Vagina (tissue), 2 donors: ENCODE data around the gene FAM135A. TPM values are rescaled to one million over a fixed set of nuclear protein-coding genes. Genes with fewer than 3 reads are reported as not detected.
A peak's percentile ranks its signal among the peaks of the same experiment; 100 is the strongest.

Experiments used
- DNase-seq, 2 donors: peaks; one replicate each; pipeline ENCODE4 v3.0.0-alpha.2; 2017; ENCODE audit errors: extremely low spot score in 2 of 2
- H3K27ac ChIP-seq: fragments of 200-600 bp; sonication (generic); one replicate; pipeline ENCODE4 v1.5.1; 2019
- H3K27me3 ChIP-seq: fragments of 200-600 bp; sonication (generic); one replicate; pipeline ENCODE4 v1.5.1; 2019
- H3K36me3 ChIP-seq, 2 donors: fragments of 200-600 bp; sonication (generic); one replicate each; pipeline ENCODE4 v1.5.1; 2017 to 2019
- H3K4me1 ChIP-seq: fragments of 200-600 bp; sonication (generic); one replicate; pipeline ENCODE4 v1.5.1; 2019
- H3K4me3 ChIP-seq, 2 donors: fragments of 200-600 bp; sonication (generic); 1 replicate in 1 of 2; 2 replicates in 1 of 2; pipeline ENCODE4 v1.5.1; 2016 to 2019
- H3K9me3 ChIP-seq: fragments of 200-600 bp; sonication (generic); one replicate; pipeline ENCODE4 v1.5.1; 2019
- POLR2A ChIP-seq, 2 donors: fragments of 450-650 bp; IDR thresholded peaks; one replicate each; pipeline ENCODE4 v1.6.1; 2017; ENCODE audit warnings: antibody characterized with exemption in 2 of 2, mild to moderate bottlenecking in 2 of 2, moderate library complexity in 2 of 2
- POLR2AphosphoS5 ChIP-seq, 2 donors: sonication (generic); formaldehyde crosslinking; IDR thresholded peaks; one replicate each; pipeline ENCODE4 v1.9.0; 2017; ENCODE audit warnings: antibody characterized with exemption in 2 of 2, mild to moderate bottlenecking in 2 of 2, low read depth in 1 of 2; ENCODE audit not compliant: insufficient read depth in 1 of 2
- intact Hi-C: fragments of 100-400 bp; cut with DNase I; formaldehyde crosslinking; loops from one replicate; pipeline ENCODE4 v1.15.1; 2023
- total RNA-seq: library from RNA; depleted of rRNA; stranded (reverse); fragments of >200 nt; gene quantifications from one replicate; pipeline ENCODE4 v1.2.3, GENCODE V29; 2016
- TF ChIP-seq, protein P1 (sequence below), 3 experiments: fragments of 450-650 bp in 2 of 3; fragments of 200-600 bp in 1 of 3; sonication (generic) in 1 of 3; IDR thresholded peaks; one replicate each; pipeline ENCODE4 v1.5.1; 2017 to 2019; ENCODE audit warnings: antibody characterized with exemption in 3 of 3, mild to moderate bottlenecking in 2 of 3, moderate library complexity in 2 of 3

The FAM135A gene
- total RNA-seq, 1 donor from 2014 or later = 67.3 TPM

DNA sequence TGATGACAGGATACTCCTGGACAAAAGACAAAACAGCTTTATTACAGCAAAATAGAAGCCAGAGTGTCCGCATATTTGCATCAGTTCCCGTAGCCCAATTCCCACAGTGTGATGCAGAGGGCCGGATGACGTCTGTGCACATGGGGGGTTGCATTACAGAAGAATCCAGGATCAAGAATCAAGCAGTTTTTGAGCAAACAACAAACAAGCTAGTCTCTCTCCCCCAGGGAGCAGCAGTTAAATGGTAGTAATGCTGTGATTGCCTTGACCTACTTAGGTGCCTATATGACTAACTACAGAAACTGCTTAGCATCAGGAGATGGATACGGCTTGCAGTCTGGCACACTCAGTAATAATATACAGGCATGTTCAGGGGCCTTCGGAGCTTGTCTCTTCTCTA lies 150.2 kb downstream of the FAM135A start:
- TF ChIP-seq POLR2AphosphoS5 (IDR thresholded peaks at IDR 0.05; ENCODE audit: insufficient read depth in 1 of 2, low read depth in 1 of 2) = no peak
- TF ChIP-seq POLR2A (IDR thresholded peaks at IDR 0.05) = no peak
- TF ChIP-seq, protein P1, sequence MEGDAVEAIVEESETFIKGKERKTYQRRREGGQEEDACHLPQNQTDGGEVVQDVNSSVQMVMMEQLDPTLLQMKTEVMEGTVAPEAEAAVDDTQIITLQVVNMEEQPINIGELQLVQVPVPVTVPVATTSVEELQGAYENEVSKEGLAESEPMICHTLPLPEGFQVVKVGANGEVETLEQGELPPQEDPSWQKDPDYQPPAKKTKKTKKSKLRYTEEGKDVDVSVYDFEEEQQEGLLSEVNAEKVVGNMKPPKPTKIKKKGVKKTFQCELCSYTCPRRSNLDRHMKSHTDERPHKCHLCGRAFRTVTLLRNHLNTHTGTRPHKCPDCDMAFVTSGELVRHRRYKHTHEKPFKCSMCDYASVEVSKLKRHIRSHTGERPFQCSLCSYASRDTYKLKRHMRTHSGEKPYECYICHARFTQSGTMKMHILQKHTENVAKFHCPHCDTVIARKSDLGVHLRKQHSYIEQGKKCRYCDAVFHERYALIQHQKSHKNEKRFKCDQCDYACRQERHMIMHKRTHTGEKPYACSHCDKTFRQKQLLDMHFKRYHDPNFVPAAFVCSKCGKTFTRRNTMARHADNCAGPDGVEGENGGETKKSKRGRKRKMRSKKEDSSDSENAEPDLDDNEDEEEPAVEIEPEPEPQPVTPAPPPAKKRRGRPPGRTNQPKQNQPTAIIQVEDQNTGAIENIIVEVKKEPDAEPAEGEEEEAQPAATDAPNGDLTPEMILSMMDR (IDR thresholded peaks at IDR 0.05) = no peak
- H3K27ac ChIP-seq = no peak overlapping the region
- H3K4me3 ChIP-seq = no peak overlapping the region
- H3K36me3 ChIP-seq = no peaks in the 10 kb centered on the region
- no peaks in the 10 kb centered on the region for H3K27me3 ChIP-seq
- H3K9me3 ChIP-seq = no peaks in the 10 kb centered on the region
- H3K4me1 ChIP-seq = peaks cover 11% of the 10 kb centered on the region
- intact Hi-C loops = no loop called here
- no peak for DNase-seq

GRCh38 chr6:70566751-70567382 lies 153.6 kb downstream of the FAM135A start, which contains the start of gene SDHAF4:
SDHAF4 (plus strand) TSS chr6:70566930; CDS start chr6:70566941, 11 bp downstream.
- Histone ChIP-seq H3K9me3 (no peaks in the 10 kb centered on the region), H3K36me3 (no peaks in the 10 kb centered on the region), H3K27ac (peak within 1 kb of the TSS; percentile 86), H3K27me3 (no peaks in the 10 kb centered on the region), H3K4me1 (peaks cover 11% of the 10 kb centered on the region), H3K4me3 (peak within 1 kb of the TSS; percentile 77 to 78)
- DNase-seq = no peak
- intact Hi-C loops = no loop called here
- TF ChIP-seq POLR2A (IDR thresholded peaks at IDR 0.05) (peak in 1 of 2 donors; percentile 78), POLR2AphosphoS5 (IDR thresholded peaks at IDR 0.05; ENCODE audit: insufficient read depth in 1 of 2, low read depth in 1 of 2) (peak; percentile 89 to 95)
- TF ChIP-seq, protein P1 (IDR thresholded peaks at IDR 0.05) = no peak

DNA sequence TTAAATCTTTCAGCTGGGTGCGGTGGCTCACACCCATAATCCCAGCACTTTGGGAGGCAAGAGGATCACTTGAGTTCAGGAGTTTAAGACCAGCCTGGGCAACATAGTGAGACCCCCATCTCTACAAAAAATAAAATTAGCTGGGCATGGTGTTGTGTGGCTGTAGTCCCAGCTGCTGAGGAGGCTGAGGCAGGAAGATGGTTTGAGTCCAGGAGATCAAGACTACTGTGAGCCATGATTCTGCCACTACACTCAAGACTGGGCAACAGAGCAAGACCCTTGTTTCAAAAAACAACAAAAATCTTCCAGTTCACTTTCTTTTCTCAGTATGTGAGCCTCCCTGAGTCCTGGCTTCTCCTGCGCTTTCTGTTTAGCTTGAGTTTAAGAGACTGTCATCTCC lies 161.3 kb downstream of the FAM135A start:
- no peaks in the 10 kb centered on the region for H3K27me3 ChIP-seq
- DNase-seq = no peak
- no peaks in the 10 kb centered on the region for H3K4me1 ChIP-seq
- intact Hi-C loops = no loop called here
- H3K9me3 ChIP-seq = no peaks in the 10 kb centered on the region
- H3K36me3 ChIP-seq = no peaks in the 10 kb centered on the region
- no peak overlapping the region for H3K27ac ChIP-seq
- no peak overlapping the region for H3K4me3 ChIP-seq
- TF ChIP-seq POLR2AphosphoS5 (IDR thresholded peaks at IDR 0.05; ENCODE audit: insufficient read depth in 1 of 2, low read depth in 1 of 2) (no peak), POLR2A (IDR thresholded peaks at IDR 0.05) (no peak)
- TF ChIP-seq, protein P1 (IDR thresholded peaks at IDR 0.05) = no peak

- H3K27ac ChIP-seq = no peak overlapping the region
- no peaks in the 10 kb centered on the region for H3K9me3 ChIP-seq
- no peaks in the 10 kb centered on the region for H3K27me3 ChIP-seq
- no peaks in the 10 kb centered on the region for H3K4me1 ChIP-seq
- H3K4me3 ChIP-seq = no peak overlapping the region
- no peak for DNase-seq
- H3K36me3 ChIP-seq = peaks cover 0 to 12% of the 10 kb centered on the region in 2 donors
- intact Hi-C loops = no loop called here
- TF ChIP-seq, protein P1 (IDR thresholded peaks at IDR 0.05) = no peak
- TF ChIP-seq POLR2AphosphoS5 (IDR thresholded peaks at IDR 0.05; ENCODE audit: insufficient read depth in 1 of 2, low read depth in 1 of 2) (no peak), POLR2A (IDR thresholded peaks at IDR 0.05) (no peak)
These were observed 162.7 kb downstream of the FAM135A start for GRCh38 chr6:70575899-70576495.

DNA sequence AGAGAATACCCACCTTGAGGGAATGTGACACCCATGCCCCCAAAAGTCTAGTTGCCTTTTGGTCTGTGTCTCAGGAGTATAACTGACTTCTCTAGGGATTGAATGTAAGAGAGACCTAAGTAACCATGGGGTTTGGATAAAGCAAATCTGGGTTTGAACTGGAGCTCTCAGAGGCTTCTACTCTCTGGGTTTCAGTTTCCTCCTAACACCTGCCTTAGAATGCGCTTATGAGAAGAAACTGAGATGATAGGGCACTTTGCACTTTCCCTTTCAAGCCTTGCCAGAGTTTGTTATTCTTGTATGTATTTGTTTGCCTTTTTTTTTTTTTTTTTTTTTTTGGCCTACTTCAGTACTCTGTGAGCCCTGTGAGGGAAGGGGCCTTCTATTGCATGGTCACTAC lies 172.8 kb downstream of the FAM135A start:
- TF ChIP-seq, protein P1 (IDR thresholded peaks at IDR 0.05) = no peak
- no peak for TF ChIP-seq POLR2A (IDR thresholded peaks at IDR 0.05)
- Histone ChIP-seq H3K4me1 (no peaks in the 10 kb centered on the region), H3K36me3 (peaks cover 0 to 19% of the 10 kb centered on the region in 2 donors), H3K9me3 (no peaks in the 10 kb centered on the region), H3K27ac (no peak overlapping the region), H3K4me3 (no peak overlapping the region), H3K27me3 (no peaks in the 10 kb centered on the region)
- DNase-seq = no peak
- intact Hi-C loops = no loop called here
